Activated T-cell treated with anti-CD3 and anti-CD28 coated beads for 24 hours (primary cell): Measurements from ENCODE around the gene KCNE3.

Source experiments
- DNase-seq: peaks from one replicate; pipeline ENCODE4 v3.0.0-alpha.2; 2020; ENCODE audit warnings: low read depth

Gene KCNE3

GRCh38 chr11:74471668-74472429 is 4.5 kb upstream of the KCNE3 start:
- no peak for DNase-seq

- no peak for DNase-seq
These were observed 3.7 kb upstream of the KCNE3 start for GRCh38 chr11:74471037-74471436.

DNA sequence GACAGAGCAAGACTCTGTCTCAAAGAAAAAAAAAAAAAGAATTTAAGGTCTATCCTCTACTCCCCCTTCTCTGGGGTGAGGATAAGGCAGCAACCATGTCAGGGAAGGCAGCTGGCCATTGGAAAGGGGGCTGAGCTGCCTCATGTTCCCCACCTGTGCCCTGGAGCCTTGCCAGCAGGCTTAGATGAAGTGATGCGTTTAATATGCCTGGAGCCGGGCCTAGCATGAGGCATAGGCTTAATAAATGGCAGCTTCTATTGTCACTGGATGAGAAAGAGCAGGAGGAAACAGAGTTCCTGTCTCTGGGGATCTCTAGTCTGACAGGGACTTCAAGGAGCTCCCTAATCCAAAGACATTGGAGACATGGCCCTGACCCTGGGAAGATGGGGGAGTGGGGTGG is 3.2 kb upstream of the KCNE3 start:
- DNase-seq: no peak

DNA sequence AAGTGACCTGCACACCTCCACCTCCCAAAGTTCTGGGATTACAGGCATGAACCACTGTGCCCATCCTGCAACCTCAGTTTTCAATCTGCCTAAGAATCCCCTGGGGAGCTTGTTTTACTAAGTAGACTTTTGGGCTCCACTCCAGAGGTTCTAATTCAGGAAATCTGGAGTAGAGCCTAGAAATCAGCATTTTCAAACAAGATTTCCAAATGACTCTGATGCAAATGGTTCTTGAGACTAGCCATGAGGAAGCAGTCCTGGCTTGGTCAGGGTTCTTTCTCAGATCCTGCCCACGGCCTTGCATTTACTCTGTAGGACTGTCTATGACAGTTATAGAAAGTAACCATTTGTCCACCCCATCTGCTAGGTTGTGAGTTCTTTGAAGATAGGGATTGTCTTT is 1.6 kb upstream of the KCNE3 start:
- DNase-seq: no peak

DNA sequence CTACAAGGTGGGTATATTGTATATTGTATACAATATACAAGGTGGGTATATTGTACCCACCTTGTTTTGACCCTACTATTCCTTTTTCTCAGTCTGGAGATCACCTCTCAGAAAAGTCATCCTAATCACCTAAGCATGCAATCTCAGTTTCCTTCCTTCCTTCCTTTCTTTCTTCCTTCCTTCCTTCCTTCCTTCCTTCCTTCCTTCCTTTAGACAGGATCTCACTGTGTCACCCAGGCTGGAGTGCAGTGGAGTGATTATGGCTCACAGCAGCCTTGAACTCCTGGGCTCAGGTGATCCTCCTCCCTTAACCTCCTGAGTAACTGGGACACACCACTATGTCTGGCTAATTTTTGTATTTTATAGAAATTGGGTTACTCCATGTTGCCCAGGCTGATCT is 1.2 kb upstream of the KCNE3 start:
- no peak for DNase-seq

GRCh38 chr11:74468058-74468457 is 709 bp upstream of the KCNE3 start:
- DNase-seq: no peak

DNA sequence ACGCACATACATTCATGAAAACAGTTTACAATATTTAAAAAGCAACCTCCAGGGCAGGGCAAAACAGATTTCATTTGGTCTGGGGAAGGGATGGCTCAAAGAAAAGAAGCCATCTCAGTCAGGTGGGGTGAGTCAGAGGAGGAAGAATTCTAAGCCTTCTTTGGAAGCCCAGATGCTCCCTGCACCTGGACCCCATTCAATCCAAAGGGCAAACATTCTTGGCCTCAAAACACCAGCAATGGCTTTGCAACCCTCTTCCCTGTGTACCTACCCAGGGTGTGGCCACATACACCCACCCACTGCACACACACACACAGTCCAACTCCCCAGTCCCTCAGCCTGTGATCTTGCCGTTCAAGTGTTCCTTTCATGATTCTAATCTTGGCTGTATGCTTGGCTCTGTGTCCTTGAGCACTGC is 2.0 kb downstream of the KCNE3 start:
- DNase-seq: no peak

DNA sequence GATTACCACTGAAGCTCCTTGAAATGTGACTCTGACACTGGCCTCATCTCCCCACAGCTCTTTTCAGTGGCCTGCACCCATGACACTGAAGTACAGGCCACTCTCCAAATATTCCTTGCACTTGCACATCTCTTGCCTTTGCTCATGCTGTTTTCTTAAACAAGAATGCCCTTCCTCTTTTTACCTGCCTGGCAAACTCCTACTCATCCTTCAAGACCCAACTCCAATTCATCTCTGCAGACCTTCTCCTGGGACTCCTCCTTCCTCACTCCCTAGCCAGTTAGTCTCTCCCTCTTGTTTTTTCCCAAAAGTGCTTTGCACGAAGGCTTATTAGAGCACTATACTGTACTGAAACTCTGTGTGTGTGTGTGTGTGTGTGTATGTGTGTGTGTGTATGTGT is 2.6 kb downstream of the KCNE3 start:
- DNase-seq: no peak

- DNase-seq: no peak
These were observed 4.1 kb downstream of the KCNE3 start for GRCh38 chr11:74463216-74463615.

DNA sequence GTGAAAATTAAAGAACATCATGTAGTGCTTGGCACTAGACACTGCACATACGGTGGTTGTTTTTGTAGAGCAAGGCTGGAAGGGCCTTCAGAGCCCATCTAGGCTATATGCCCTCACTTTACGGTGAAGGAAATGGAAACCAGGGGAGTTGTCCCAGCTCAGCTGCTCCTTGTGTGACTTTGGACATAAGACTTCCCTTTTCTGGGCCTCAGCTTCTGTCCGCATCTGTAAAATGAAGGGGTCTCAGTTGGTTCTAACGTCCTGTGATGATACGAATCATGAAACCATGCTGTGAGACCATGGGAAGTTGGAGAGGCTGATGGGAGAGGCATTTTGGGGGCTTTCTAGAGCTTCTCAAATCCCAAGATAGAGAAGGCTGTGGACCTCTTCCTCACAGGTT is 4.7 kb downstream of the KCNE3 start:
- DNase-seq: no peak

GRCh38 chr11:74462009-74462408 is 5.3 kb downstream of the KCNE3 start:
- DNase-seq: no peak

- no peak for DNase-seq
These were observed 6.7 kb downstream of the KCNE3 start for GRCh38 chr11:74460481-74461154.

GRCh38 chr11:74460065-74460464 is 7.3 kb downstream of the KCNE3 start:
- no peak for DNase-seq

DNA sequence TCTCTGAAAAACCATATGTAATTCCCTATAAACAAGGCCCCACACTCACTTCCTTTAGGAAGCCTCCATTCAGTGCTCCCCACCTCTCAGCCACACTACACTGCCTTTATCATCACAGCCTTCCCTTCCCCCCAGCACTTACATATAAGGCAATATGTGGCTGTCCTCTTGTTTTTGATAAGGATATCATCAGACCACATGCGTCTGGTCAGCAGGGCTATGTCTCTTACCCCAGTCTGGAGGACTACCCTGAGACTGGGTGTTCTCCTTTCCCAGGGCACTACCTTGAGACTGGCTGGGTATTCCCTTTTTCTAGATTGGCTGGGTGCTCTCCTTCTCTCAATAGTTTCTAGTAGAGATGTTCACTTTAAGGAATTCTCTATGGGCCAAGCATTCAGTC is 7.8 kb downstream of the KCNE3 start:
- DNase-seq: no peak

- no peak for DNase-seq
These were observed 10.0 kb downstream of the KCNE3 start for GRCh38 chr11:74457356-74457755.

DNA sequence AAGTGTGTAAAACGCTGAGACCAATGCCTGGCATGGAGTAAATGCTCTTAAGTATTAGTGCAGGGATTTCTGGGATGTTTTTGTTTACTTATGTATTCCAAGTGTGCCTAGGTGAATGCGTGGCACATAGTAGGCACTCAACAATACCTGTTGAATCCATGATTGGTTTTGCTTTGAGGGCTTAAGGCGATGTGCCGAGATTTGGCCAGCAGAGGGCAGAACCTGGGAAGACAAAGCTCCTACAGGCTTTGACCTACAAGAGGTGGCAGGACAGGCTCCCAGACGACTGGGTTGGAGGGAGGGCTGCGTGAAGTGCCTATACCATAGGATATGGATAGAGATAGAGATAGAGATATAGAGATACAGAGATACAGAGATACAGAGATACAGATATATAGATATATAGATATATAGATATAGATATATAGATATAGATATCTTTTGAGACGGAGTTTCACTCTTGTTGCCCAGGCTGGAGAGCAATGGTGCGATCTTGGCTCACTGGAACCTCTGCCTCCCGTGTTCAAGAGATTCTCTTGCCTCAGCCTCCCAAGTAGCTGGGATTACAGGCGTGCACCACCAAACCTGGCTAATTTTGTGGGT is 13.9 kb downstream of the KCNE3 start:
- DNase-seq: peak; percentile 54

- no peak for DNase-seq
These were observed 15.0 kb downstream of the KCNE3 start for GRCh38 chr11:74452366-74452765.

DNA sequence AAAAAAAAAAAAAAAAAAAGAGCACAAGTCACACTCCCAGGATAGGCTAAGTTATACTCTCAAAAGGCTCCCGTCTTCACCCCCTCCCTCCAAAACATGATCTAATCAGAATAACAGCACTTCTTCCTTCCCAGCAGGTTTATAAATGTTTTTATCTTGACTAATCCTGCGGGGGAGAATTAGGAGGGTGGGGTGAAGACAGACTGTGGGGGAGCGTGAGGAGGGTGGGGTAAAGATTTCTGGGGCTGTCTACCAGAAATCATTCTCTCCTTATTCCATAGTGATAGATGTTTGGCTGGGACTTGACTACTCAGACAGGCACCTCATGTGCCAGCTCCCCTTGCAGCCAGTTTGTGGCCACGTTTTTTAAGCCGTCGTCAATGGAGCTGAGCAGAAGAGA is 17.0 kb downstream of the KCNE3 start:
- DNase-seq: no peak

GRCh38 chr11:74449369-74449931 is 17.9 kb downstream of the KCNE3 start:
- peak; percentile 35 for DNase-seq

DNA sequence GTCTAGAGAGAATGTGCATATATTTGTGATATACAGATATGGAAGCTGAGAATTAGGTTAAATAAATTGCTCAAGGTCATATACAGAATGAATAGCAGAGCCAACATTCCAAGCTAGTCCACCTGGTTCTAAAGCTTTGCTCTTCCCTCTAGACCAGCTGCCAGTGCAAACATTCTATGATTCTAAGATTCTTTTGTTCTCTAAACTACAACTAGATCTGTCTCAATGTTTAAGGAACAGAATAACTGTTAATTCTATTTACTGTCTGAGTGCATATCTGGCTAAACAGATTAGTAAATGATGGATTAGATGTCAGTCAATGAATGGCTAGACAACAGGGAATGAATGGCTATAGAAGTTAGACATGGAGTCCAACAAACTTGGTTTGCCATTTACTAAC is 19.6 kb downstream of the KCNE3 start:
- DNase-seq: no peak

DNA sequence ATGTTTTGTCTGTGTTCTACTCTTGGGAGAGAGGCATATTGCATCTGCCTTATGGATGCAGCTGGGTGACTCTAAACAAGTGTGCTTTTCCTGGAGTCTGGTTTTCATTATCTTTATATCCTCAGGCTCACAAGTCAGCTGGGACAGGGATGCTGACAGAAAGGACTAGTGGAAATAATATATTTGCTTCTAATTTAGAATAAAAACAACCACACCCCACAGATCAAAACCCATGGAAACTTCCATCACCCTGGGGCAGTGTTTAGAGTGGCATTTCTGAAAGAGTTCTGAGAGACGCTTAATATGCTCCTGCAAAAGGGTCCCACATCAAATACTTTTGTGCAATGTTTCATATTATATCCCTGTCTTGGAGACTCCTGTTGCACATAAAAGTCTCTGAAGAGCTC is 20.8 kb downstream of the KCNE3 start:
- DNase-seq: no peak

GRCh38 chr11:74444173-74444826 is 23.0 kb downstream of the KCNE3 start:
- DNase-seq: no peak
